ENCODE results near the gene CPNE8.
"Not testable (repeated sequence)": the region's sequence is repeated elsewhere in the genome, so short reads cannot be mapped to it uniquely, and the experiment has no call there.

The CPNE8 gene

DNA sequence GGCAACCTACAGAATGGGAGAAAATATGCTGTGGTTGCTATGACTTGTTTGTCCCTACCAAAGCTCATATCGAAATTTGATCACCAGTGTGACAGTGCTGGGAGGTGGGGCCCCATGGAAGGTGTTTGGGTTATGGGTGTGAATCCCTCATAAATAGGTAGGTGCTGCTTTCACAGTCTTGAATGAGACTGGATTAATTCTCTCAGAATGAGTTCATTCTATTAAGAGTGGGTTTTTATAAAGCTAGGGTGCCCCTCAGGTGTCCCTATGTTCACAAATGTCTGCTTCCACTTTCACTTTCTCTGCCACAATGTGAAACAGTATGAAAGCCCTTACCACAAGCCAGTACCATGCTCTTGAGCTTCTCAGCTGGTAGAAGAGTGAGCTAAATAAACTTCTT lies 133.5 kb downstream of the CPNE8 start:
- DNase-seq (ENCODE audit: low read depth, low spot score), result no peak
- no peak overlapping the region for H3K4me3 ChIP-seq (ENCODE audit: insufficient read length, low read depth)
- TF ChIP-seq SUZ12 (IDR thresholded peaks at IDR 0.05; ENCODE audit: extremely low read depth, insufficient read depth, insufficient read length), result no peak
- TF ChIP-seq ZNF274 (IDR thresholded peaks at IDR 0.05; ENCODE audit: low read depth, low read length), result no peak
- no peak for TF ChIP-seq YY1 (IDR thresholded peaks at IDR 0.05; ENCODE audit: insufficient read depth, insufficient read length)

DNA sequence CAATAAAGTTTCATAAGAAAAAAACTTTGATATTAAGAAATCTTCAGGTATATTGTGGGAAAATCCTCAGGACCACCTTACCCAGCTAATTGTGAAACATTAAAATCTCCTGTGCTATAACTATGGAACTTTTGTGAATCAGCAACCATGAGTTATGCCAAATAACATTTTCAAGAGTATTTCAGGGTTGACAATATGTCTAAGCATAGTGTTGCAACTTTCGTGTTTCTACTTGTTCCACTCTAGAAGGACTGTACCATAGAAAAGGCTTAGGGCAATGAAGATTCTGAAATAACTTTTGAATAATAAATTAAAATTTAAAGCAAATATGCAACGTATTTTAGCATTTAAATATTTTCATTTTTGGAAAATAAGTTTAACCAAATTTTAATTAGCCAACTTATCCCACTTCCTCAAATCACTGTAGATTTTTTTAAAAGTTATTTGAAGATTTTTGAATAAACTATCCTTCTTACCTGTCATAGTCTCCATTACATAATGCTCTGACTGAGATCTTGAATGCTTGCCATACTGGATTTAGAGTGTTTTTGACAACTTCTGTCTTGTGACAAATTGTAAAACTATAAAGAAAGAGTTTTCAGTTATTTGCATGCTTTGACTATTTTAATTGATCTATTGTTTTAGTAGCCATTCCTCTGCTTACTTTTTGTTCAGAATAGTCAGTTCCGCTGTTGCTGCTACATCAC lies 143.6 kb downstream of the CPNE8 start:
- H3K4me3 ChIP-seq (ENCODE audit: insufficient read length, low read depth), result no peak overlapping the region
- H3K36me3 ChIP-seq (ENCODE audit: insufficient read depth, insufficient read length, low read length), result peaks cover 3% of the 10 kb centered on the region
- DNase-seq (ENCODE audit: low read depth, low spot score), result no peak
- H3K9ac ChIP-seq (ENCODE audit: insufficient read length, low read depth), result no peak overlapping the region
- TF ChIP-seq YY1 (IDR thresholded peaks at IDR 0.05; ENCODE audit: insufficient read depth, insufficient read length), result no peak
- TF ChIP-seq SUZ12 (IDR thresholded peaks at IDR 0.05; ENCODE audit: extremely low read depth, insufficient read depth, insufficient read length), result no peak
- H3K9me3 ChIP-seq (ENCODE audit: insufficient read depth, low read length), result no peaks in the 10 kb centered on the region
- no peaks in the 10 kb centered on the region for H3K27me3 ChIP-seq (ENCODE audit: insufficient read depth, insufficient read length)
- H3K4me1 ChIP-seq (ENCODE audit: insufficient read depth, insufficient read length), result no peaks in the 10 kb centered on the region

More for the DNA sequence above, 133.5 kb downstream of the CPNE8 start:
- Histone ChIP-seq H3K4me1 (ENCODE audit: insufficient read depth, insufficient read length) (no peaks in the 10 kb centered on the region), H3K9ac (ENCODE audit: insufficient read length, low read depth) (no peak overlapping the region), H3K27me3 (ENCODE audit: insufficient read depth, insufficient read length) (no peaks in the 10 kb centered on the region), H3K36me3 (ENCODE audit: insufficient read depth, insufficient read length, low read length) (no peaks in the 10 kb centered on the region), H3K9me3 (ENCODE audit: insufficient read depth, low read length) (no peaks in the 10 kb centered on the region)

DNA sequence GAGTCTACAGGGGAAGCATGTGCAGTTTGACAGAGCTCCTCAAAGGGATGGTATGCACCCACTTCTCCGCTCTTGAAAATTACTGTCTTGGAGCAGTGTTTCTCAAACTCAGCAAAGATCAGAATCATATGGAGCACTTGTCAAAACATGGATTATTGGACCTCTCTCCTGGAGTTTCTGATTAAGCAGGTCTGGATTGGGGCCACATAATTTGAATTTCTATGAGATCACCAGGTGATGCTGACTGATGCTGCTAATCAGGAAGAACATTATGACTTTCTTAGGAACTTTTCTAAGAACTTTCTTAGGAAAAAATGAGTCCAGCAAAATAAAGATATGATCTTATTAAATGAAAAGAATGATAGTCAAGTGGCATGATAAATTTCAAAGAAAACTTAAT lies 144.3 kb downstream of the CPNE8 start:
- Histone ChIP-seq H3K9me3 (ENCODE audit: insufficient read depth, low read length) (no peaks in the 10 kb centered on the region), H3K4me1 (ENCODE audit: insufficient read depth, insufficient read length) (no peaks in the 10 kb centered on the region), H3K36me3 (ENCODE audit: insufficient read depth, insufficient read length, low read length) (peaks cover 3% of the 10 kb centered on the region), H3K4me3 (ENCODE audit: insufficient read length, low read depth) (no peak overlapping the region), H3K9ac (ENCODE audit: insufficient read length, low read depth) (no peak overlapping the region), H3K27me3 (ENCODE audit: insufficient read depth, insufficient read length) (no peaks in the 10 kb centered on the region)
- DNase-seq (ENCODE audit: low read depth, low spot score), result no peak
- TF ChIP-seq ZNF274 (IDR thresholded peaks at IDR 0.05; ENCODE audit: low read depth, low read length) (no peak), SUZ12 (IDR thresholded peaks at IDR 0.05; ENCODE audit: extremely low read depth, insufficient read depth, insufficient read length) (no peak), YY1 (IDR thresholded peaks at IDR 0.05; ENCODE audit: insufficient read depth, insufficient read length) (no peak)

GRCh38 chr12:38759621-38760020 lies 145.8 kb downstream of the CPNE8 start:
- Histone ChIP-seq H3K4me3 (ENCODE audit: insufficient read length, low read depth) (no peak overlapping the region), H3K9me3 (ENCODE audit: insufficient read depth, low read length) (no peaks in the 10 kb centered on the region), H3K27me3 (ENCODE audit: insufficient read depth, insufficient read length) (no peaks in the 10 kb centered on the region)

GRCh38 chr12:38746744-38747143 lies 158.6 kb downstream of the CPNE8 start:
- H3K4me3 ChIP-seq (ENCODE audit: insufficient read length, low read depth), result no peak overlapping the region
- H3K9ac ChIP-seq (ENCODE audit: insufficient read length, low read depth), result no peak overlapping the region
- H3K36me3 ChIP-seq (ENCODE audit: insufficient read depth, insufficient read length, low read length), result no peaks in the 10 kb centered on the region
- H3K9me3 ChIP-seq (ENCODE audit: insufficient read depth, low read length), result peaks cover 3% of the 10 kb centered on the region; the same call in 1 of the 2 replicates
- TF ChIP-seq SUZ12 (IDR thresholded peaks at IDR 0.05; ENCODE audit: extremely low read depth, insufficient read depth, insufficient read length), result no peak
- no peak for TF ChIP-seq YY1 (IDR thresholded peaks at IDR 0.05; ENCODE audit: insufficient read depth, insufficient read length)
- TF ChIP-seq ZNF274 (IDR thresholded peaks at IDR 0.05; ENCODE audit: low read depth, low read length), result no peak
- DNase-seq (ENCODE audit: low read depth, low spot score), result no peak
- H3K4me1 ChIP-seq (ENCODE audit: insufficient read depth, insufficient read length), result no peaks in the 10 kb centered on the region
- H3K27me3 ChIP-seq (ENCODE audit: insufficient read depth, insufficient read length), result no peaks in the 10 kb centered on the region

More at GRCh38 chr12:38759621-38760020, 145.8 kb downstream of the CPNE8 start:
- Histone ChIP-seq H3K4me1 (ENCODE audit: insufficient read depth, insufficient read length) (no peaks in the 10 kb centered on the region), H3K36me3 (ENCODE audit: insufficient read depth, insufficient read length, low read length) (peaks cover 3% of the 10 kb centered on the region), H3K9ac (ENCODE audit: insufficient read length, low read depth) (no peak overlapping the region)
- no peak for DNase-seq (ENCODE audit: low read depth, low spot score)
- TF ChIP-seq YY1 (IDR thresholded peaks at IDR 0.05; ENCODE audit: insufficient read depth, insufficient read length), result no peak
- TF ChIP-seq ZNF274 (IDR thresholded peaks at IDR 0.05; ENCODE audit: low read depth, low read length), result no peak
- no peak for TF ChIP-seq SUZ12 (IDR thresholded peaks at IDR 0.05; ENCODE audit: extremely low read depth, insufficient read depth, insufficient read length)

GRCh38 chr12:38745601-38746000 lies 159.8 kb downstream of the CPNE8 start:
- H3K9me3 ChIP-seq (ENCODE audit: insufficient read depth, low read length), result peaks cover 3% of the 10 kb centered on the region; the same call in 1 of the 2 replicates
- H3K4me1 ChIP-seq (ENCODE audit: insufficient read depth, insufficient read length), result no peaks in the 10 kb centered on the region
- peak; percentile 9 for DNase-seq (ENCODE audit: low read depth, low spot score)
- H3K36me3 ChIP-seq (ENCODE audit: insufficient read depth, insufficient read length, low read length), result no peaks in the 10 kb centered on the region
- no peak for TF ChIP-seq YY1 (IDR thresholded peaks at IDR 0.05; ENCODE audit: insufficient read depth, insufficient read length)
- no peak for TF ChIP-seq SUZ12 (IDR thresholded peaks at IDR 0.05; ENCODE audit: extremely low read depth, insufficient read depth, insufficient read length)
- no peak for TF ChIP-seq ZNF274 (IDR thresholded peaks at IDR 0.05; ENCODE audit: low read depth, low read length)
- H3K4me3 ChIP-seq (ENCODE audit: insufficient read length, low read depth), result no peak overlapping the region
- no peak overlapping the region for H3K9ac ChIP-seq (ENCODE audit: insufficient read length, low read depth)
- no peaks in the 10 kb centered on the region for H3K27me3 ChIP-seq (ENCODE audit: insufficient read depth, insufficient read length)

DNA sequence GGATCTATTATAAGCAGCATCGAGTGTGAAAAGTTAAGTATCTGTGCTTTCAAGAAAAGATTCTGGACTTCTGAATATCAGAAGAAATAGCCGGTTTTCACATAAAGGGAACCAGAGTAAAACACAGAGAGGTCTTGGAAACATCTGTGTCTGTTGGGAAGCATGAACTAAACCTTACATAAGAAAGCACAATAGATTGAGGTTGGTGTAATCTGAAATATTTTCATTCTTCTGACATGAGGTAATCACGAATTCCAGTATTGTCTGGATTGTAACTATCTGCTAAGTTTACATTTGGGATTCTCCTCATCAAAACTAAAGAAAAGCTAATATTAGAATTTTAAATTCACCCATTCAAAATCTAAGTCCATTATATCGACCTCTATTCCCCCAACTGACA lies 161.3 kb downstream of the CPNE8 start:
- Histone ChIP-seq H3K27me3 (ENCODE audit: insufficient read depth, insufficient read length) (no peaks in the 10 kb centered on the region), H3K9me3 (ENCODE audit: insufficient read depth, low read length) (peaks cover 3% of the 10 kb centered on the region; the same call in 1 of the 2 replicates), H3K4me3 (ENCODE audit: insufficient read length, low read depth) (no peak overlapping the region), H3K36me3 (ENCODE audit: insufficient read depth, insufficient read length, low read length) (no peaks in the 10 kb centered on the region), H3K4me1 (ENCODE audit: insufficient read depth, insufficient read length) (no peaks in the 10 kb centered on the region), H3K9ac (ENCODE audit: insufficient read length, low read depth) (no peak overlapping the region)
- TF ChIP-seq YY1 (IDR thresholded peaks at IDR 0.05; ENCODE audit: insufficient read depth, insufficient read length) (no peak), SUZ12 (IDR thresholded peaks at IDR 0.05; ENCODE audit: extremely low read depth, insufficient read depth, insufficient read length) (no peak), ZNF274 (IDR thresholded peaks at IDR 0.05; ENCODE audit: low read depth, low read length) (no peak)
- no peak for DNase-seq (ENCODE audit: low read depth, low spot score)

DNA sequence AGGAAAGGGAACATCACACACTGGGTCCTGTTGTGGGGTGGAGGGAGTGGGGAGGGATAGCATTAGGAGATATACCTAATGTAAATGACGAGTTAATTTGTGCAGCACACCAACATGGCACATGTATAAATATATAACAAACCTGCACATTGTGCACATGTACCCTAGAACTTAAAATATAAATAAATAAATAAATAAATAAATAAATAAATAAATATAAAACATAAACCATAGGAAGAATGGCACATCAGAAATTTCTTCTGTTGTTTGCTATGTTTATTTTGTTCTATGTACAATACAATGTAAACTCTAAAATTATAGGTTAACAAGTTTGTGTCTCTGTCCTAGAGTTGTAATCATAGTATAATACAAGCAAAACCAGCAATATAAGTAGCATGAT lies 162.9 kb downstream of the CPNE8 start:
- not testable (repeated sequence) for H3K4me3 ChIP-seq (ENCODE audit: insufficient read length, low read depth); H3K4me1 ChIP-seq (ENCODE audit: insufficient read depth, insufficient read length); H3K9ac ChIP-seq (ENCODE audit: insufficient read length, low read depth); DNase-seq (ENCODE audit: low read depth, low spot score); H3K36me3 ChIP-seq (ENCODE audit: insufficient read depth, insufficient read length, low read length); H3K9me3 ChIP-seq (ENCODE audit: insufficient read depth, low read length); H3K27me3 ChIP-seq (ENCODE audit: insufficient read depth, insufficient read length)
